ENCODE data around the gene GPN1.

DNA sequence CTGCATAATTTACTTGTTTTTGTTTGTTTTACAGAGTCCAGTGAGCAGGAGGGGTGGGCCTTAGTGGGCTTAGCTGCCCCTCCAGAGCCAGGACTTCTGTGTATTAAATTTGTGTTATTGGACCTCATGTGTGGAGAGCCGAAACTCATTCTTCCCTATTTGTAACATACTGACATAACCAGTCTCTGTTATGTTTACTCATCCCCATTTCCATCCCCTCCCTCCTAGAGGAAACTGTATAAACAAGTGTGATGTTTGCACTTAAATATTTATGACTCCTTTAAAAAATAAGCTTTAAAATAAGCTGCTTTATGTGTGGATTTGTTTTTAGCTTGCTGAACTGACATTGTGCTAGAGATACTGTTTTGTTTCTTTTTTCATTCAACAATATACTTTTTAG is 32.2 kb upstream of the GPN1 start:
- TF ChIP-seq POLR2A (IDR thresholded peaks at IDR 0.05; ENCODE audit: low read depth, low read length) = no peak
- TF ChIP-seq POLR2AphosphoS5 (IDR thresholded peaks at IDR 0.05; ENCODE audit: low read depth, low read length) = no peak
- no peak for TF ChIP-seq TAF1 (IDR thresholded peaks at IDR 0.05; ENCODE audit: low read depth, low read length)
- no peak for TF ChIP-seq SPI1 (IDR thresholded peaks at IDR 0.05; ENCODE audit: low read depth, low read length)
- TF ChIP-seq PAX5 (IDR thresholded peaks at IDR 0.05; ENCODE audit: insufficient read depth, low read length, severe bottlenecking) = no peak

All from GM12891 (cell line).